ENCODE measurements around the gene KIAA1614.

KIAA1614 gene

GRCh38 chr1:180907313-180908055 lies 5.2 kb upstream of the KIAA1614 start:
- DNase-seq (ENCODE audit: low spot score), result no peak

DNA sequence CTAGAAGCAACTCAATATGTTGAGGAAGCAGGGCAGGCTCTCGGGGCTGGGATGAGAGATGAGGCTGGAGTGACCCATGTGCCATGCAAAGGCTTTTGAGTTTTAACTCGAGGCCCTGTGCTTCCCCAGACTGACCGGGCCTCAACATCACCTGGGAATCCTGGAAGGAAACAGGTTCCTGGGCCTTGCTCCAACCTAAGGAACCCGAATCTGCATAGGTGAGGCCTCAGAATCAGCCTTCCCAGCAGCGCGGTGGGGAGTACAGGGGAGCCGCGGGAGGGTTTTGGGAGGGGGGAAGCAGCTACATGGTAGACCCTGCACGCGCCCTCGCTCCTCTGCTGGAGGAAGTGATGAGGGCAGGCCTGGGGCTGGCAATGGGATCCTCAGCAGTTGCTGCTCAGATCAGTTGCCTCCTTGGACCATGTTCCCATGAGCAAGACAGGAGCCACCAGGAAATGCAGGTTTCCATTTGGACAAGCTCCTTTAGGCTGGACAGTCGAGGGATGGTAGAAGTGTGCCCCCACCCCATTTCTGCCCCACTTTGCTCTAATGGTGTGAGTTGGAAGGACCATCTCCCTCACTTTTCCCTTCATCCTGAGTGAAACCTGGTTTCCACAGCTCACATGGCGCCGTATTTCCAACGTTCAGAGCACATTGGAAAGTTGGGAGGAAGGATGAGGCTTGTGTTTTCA lies 4.5 kb upstream of the KIAA1614 start:
- no peak for DNase-seq (ENCODE audit: low spot score)

GRCh38 chr1:180909005-180909414 lies 3.7 kb upstream of the KIAA1614 start:
- no peak for DNase-seq (ENCODE audit: low spot score)

GRCh38 chr1:180909462-180909976 lies 3.2 kb upstream of the KIAA1614 start:
- no peak for DNase-seq (ENCODE audit: low spot score)

DNA sequence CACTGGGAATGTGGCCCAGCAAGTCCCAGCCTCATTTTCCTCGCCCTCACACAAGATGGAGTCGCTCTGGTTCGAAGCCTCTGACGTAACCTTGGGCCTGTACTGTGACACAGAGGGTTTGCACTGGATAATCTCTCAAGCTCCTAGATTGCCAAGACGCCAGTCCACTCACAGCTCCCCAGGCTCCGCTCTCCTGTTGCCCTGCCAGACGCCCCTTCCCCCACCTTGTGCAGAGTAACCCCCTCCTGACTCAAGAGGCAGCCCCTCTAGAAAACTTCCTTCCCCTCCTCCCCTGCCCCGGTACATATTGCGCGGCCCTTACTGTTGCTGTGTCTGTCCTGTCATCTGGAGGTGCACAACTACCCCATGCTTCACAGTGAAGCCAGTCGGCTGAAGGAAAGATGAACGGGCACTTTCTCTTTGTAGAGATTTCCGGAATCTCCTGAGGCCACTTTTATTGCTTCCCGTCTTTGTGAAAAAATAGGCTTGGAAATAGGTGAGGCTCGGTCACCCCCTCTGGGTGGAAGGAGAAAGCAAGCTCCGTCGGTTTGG lies 981 bp upstream of the KIAA1614 start:
- DNase-seq (ENCODE audit: low spot score), result no peak

- no peak for DNase-seq (ENCODE audit: low spot score)
Measured at GRCh38 chr1:180912211-180912800, 391 bp upstream of the KIAA1614 start.

- DNase-seq (ENCODE audit: low spot score), result no peak
Measured at GRCh38 chr1:180915426-180915965, 2.8 kb downstream of the KIAA1614 start.

- no peak for DNase-seq (ENCODE audit: low spot score)
Measured at GRCh38 chr1:180916012-180916770, 3.5 kb downstream of the KIAA1614 start.

DNA sequence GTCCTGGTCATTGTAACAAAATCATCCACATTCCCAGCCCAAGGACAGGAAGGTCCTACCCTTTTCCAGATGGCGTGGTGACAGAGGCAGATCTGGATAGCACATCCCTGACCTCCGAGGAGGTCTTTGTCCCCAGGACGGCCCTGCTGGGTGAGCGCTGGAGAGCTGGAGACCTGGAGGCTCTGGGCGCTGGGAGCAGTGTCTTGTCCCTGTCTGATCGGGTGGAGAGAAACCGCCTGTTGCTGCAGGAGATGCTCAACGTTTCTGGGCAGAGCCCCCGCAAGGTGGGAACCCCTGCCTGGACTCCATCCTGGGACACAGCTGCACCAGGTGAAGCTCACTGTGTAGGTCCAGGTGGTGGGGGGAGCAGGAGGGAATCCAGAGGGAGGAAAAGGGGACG lies 4.1 kb downstream of the KIAA1614 start:
- DNase-seq (ENCODE audit: low spot score), result no peak

DNA sequence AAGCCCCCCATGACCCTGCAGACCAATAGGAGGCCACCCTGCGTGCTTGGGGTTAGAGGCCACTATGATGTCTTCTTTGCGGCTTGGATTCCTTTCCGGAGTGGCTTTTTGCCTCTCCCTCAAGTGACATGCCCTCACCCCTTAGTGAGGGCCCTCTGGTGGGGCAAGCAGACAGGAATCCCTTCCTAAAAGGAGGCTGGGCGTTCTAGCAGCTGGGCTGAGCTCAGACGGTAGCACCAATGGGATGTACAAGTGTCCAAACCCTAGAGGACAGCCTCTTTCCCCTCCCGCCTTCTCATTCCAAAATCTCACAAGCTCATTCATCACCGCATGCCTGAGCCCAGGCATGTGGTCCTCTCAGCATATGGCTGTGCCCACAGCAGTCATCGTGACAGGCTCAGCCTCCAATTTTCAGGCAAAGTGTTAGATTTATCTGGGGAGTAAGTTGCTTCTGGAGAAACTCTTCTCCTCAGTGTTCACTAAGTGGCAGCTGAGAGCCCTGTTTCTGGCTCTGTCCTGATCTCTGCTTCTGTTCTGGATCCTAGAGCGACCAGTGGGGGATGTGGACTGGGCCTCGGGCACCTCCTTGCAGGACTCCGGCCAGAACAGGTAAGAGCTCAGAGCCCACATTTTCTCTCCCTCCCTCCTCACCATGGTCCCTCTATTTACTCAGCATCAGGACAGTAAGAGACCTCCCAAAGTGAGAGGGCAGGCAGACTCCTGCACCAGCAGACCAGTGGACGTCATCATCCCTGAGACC lies 4.8 kb downstream of the KIAA1614 start:
- DNase-seq (ENCODE audit: low spot score), result no peak

GRCh38 chr1:180918519-180918918 lies 5.8 kb downstream of the KIAA1614 start:
- DNase-seq (ENCODE audit: low spot score), result no peak

- no peak for DNase-seq (ENCODE audit: low spot score)
Measured at GRCh38 chr1:180919183-180919700, 6.5 kb downstream of the KIAA1614 start.

DNA sequence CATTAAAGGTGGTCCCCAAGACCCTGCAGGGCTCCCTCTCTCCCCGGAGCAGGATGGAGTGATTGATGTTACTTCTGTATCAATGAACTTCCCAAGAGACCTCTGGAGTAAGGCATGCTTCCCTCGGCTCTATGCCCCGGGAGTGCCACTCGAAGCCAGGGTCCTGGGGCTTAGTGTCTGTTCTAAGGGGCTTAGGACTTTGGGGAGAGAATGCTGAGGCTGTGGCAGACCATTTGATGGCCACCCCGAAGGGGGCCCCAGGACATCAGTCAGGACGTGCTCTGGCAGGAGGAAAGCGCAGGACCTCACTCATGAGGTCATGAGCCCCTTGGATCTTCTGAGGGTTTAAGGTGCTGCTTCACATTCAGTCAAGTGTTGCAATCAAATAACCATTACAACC lies 7.5 kb downstream of the KIAA1614 start:
- DNase-seq (ENCODE audit: low spot score), result no peak

DNA sequence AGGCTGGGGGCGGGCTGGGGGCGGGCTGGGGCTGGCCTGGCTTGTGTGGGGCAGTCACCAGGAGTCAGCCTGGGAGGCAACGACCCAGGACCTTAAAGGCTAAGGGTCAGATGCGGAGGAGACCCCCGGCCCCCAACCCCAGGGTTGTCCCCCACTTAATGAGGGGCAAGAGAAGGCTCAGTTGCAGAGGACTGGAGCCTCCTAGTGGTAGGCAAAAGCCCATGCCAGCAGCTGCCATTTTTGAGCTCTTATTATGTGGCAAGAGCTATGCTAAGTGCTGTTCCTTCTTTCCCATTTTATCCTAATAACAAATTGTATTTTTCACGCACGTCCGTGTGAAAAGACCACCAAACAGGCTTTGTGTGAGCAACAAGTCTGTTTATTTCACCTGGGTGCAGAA lies 8.0 kb downstream of the KIAA1614 start:
- DNase-seq (ENCODE audit: low spot score), result no peak

DNA sequence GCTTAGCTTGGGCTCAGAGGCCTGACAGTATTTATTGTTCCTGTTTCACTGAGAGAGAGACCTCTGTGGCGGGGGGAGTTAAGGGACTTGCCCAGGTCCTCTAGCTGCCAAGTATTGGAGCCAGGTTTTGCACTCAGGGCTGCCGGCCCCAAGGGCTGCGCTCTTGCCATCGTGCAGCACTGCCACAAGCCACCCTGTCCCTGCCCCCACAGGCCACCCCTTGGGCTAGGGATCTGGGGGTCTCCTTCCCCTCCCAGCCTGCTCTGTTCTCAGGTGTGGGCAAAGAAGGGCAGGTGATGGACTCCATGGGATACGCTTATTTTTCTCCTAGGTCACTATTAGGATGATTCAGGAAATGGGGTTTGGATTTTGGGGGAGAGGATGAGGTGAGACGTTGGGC lies 8.7 kb downstream of the KIAA1614 start:
- DNase-seq (ENCODE audit: low spot score), result no peak

DNA sequence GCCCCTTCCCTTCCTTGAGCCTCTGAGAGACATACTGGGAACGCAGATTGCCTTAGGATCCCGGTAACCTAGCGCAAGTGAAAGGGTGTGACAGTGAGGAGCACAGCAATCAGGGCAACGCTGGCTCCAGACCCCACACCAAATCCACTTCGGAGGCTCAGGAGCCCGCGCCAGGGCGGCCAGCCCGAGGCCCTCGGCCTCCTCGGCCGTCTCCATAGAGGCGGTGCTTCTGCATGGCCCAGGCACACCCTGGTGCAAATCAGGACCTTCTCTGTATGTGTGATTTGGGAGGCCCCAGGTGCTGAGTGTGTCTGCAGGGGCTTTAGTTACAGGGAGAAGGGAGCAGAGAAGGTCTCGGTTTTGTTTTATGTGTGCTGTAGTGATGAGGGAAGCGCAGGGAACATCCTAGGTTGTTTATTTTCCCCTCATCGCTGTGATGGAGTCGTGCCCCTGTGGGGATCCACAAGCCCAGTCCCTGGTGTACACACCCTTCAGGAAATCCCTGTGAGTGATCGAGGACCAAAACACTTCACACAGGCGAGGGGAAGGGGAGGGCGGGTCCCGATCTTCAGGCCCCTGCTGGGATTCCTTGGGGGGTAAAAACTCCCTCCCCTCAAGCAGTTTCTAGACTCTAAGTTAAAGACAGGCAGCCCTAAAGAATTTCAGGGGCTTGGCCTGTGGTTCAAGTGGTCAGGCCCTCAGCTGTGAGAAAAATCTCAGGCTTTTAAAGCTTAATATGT lies 9.4 kb downstream of the KIAA1614 start:
- DNase-seq (ENCODE audit: low spot score), result no peak

DNA sequence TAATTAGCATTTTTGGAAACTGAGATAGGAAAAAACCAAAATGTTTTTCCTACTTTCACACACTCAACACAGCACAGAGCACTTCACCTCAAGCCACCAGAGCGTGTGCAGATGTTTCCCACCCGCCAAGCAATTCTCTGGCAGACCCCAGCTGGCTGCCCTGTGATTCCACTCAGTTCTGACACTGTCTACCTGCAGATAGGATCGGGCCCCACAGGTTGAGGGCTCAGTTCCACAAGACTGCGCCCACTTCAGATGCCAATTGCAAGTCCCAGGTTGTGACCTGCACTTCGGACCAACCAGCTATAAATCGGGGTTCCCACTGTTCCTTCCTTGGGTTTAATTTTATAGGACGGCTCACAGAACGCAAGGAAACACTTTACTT lies 9.9 kb downstream of the KIAA1614 start:
- no peak for DNase-seq (ENCODE audit: low spot score)

DNA sequence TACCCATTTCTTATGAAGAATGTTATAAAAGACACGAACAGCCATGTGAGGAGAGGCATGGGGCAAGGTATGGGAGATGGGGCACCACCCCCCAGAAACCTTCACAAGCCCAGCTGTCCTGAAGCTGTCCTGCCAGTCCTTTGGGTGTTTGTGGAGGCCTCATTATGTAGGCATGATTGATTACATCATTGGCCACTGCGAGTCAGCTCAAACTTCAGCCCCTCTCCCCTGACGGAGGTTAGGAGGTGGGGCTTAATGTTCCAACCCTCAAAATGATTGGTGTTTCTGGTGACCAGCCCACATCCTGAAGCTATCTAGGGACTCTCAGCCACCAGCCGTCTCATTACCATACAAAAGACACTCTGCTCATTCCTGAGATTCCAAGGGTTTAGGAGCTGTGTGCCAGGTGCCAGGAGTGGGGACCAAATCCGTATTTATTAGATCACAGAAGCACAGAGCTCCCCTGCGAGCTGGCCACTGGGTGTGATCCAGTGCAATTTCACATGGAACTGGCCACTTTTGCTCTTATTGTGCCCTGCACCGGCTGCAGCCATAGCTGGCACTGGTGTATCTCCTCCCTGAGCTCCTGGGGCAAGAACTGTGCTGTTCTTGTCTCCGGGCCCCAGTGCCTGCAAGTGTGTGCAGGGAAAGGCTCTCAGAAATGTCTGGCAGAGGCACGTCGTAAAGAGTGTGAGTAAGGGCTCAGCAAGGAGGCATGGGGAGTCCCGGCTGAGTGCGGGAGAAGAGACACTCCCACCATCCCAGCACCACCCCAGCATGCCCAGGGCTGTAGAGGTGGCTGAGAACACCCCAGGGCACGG lies 10.5 kb downstream of the KIAA1614 start:
- DNase-seq (ENCODE audit: low spot score), result no peak

GRCh38 chr1:180923887-180924286 lies 11.2 kb downstream of the KIAA1614 start:
- no peak for DNase-seq (ENCODE audit: low spot score)

Measured in D341Med (cell line).